ENCODE results near the gene SEMA4D. TPM values are rescaled to one million over a fixed set of nuclear protein-coding genes. Genes with fewer than 3 reads are reported as not detected.

Gene SEMA4D
- total and polyA plus RNA-seq, 9 of the 15 experiments (the other 6 are each of a cell fraction or from before 2014, with no cell fraction given), result 0.38 to 5.1 (median 1.8) TPM

DNA sequence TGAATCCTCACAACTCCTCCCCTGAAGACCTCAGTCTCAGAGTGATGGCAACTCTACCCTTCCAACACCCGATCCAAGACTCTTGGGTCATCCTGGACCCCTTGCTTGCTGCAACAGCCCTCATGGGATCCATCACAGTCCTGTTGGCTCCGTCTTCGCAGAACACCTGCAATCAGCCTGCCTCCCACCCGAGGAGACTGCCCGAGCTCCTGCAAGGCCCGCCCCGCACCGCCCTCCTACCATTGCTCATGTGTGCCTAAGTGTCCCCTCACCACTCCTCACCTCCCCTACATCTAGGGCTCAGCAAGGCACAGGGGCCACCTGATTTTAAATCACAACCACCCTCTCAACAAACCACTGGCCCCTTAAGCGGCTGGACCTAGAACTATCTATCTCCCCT is 5.3 kb downstream of the SEMA4D start:
- ChIA-PET POLR2A (no interaction called here), CTCF (ENCODE audit: low intra/inter-chr PET ratio) (no interaction called here)
- Histone ChIP-seq H2AFZ (ENCODE audit: low read depth, low read length) (no peak overlapping the region), H3K9me3 (replicated peaks; ENCODE audit: control insufficient read depth, insufficient read depth, low read depth, low read length) (no peaks in the 10 kb centered on the region), H3K79me2 (ENCODE audit: control insufficient read depth, insufficient read depth, low read length) (no peaks in the 10 kb centered on the region), H3K4me2 (ENCODE audit: insufficient read depth, low read length) (no peak overlapping the region), H3K4me1 (replicated peaks in 1 of 2; ENCODE audit: control insufficient read depth in 2 of 2, insufficient read depth in 2 of 2, low read length in 2 of 2) (peaks cover 0 to 5% of the 10 kb centered on the region in 2 experiments; a peak in 1 of 5 replicates), H3K36me3 (ENCODE audit: control insufficient read depth, insufficient read depth, low read length) (no peaks in the 10 kb centered on the region), H3K27ac (ENCODE audit: extremely low read depth, low read depth, low read length) (no peak overlapping the region), H3K9ac (ENCODE audit: insufficient read depth in 1 of 2, low read depth in 2 of 2, low read length in 2 of 2) (no peak overlapping the region), H3K4me3 (no peak overlapping the region), H3K27me3 (ENCODE audit: control insufficient read depth in 2 of 2, insufficient read depth in 2 of 2, low read length in 2 of 2) (peaks cover 0 to 39% of the 10 kb centered on the region in 2 experiments; a peak in 3 of 5 replicates), H3K9me1 (ENCODE audit: control insufficient read depth, insufficient read depth, low read length) (no peaks in the 10 kb centered on the region), H4K20me1 (replicated peaks; ENCODE audit: control insufficient read depth, insufficient read depth, low read length) (no peaks in the 10 kb centered on the region)
- TF ChIP-seq HMG20A (CRISPR knock-in tag; conservative IDR thresholded peaks at IDR 0.05) (no peak), HDAC2 (IDR thresholded peaks at IDR 0.05) (no peak), ZNF324 (CRISPR knock-in tag; IDR thresholded peaks at IDR 0.05) (no peak), ZNF695 (CRISPR knock-in tag; IDR thresholded peaks at IDR 0.05) (no peak), KLF16 (IDR thresholded peaks at IDR 0.05) (no peak), MYC (IDR thresholded peaks at IDR 0.05; ENCODE audit: low read depth, low read length) (no peak), MYC (CRISPR knock-in tag; IDR thresholded peaks at IDR 0.05; ENCODE audit: borderline replicate concordance, low read depth) (no peak), TBP (optimal IDR thresholded peaks at IDR 0.05; ENCODE audit: low read depth, low read length) (no peak), CBX5 (IDR thresholded peaks at IDR 0.05; ENCODE audit: borderline replicate concordance, low read depth) (no peak), ETV1 (tag; conservative IDR thresholded peaks at IDR 0.05; ENCODE audit: low read depth) (no peak)
- TF ChIP-seq, protein P1, sequence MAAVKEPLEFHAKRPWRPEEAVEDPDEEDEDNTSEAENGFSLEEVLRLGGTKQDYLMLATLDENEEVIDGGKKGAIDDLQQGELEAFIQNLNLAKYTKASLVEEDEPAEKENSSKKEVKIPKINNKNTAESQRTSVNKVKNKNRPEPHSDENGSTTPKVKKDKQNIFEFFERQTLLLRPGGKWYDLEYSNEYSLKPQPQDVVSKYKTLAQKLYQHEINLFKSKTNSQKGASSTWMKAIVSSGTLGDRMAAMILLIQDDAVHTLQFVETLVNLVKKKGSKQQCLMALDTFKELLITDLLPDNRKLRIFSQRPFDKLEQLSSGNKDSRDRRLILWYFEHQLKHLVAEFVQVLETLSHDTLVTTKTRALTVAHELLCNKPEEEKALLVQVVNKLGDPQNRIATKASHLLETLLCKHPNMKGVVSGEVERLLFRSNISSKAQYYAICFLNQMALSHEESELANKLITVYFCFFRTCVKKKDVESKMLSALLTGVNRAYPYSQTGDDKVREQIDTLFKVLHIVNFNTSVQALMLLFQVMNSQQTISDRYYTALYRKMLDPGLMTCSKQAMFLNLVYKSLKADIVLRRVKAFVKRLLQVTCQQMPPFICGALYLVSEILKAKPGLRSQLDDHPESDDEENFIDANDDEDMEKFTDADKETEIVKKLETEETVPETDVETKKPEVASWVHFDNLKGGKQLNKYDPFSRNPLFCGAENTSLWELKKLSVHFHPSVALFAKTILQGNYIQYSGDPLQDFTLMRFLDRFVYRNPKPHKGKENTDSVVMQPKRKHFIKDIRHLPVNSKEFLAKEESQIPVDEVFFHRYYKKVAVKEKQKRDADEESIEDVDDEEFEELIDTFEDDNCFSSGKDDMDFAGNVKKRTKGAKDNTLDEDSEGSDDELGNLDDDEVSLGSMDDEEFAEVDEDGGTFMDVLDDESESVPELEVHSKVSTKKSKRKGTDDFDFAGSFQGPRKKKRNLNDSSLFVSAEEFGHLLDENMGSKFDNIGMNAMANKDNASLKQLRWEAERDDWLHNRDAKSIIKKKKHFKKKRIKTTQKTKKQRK (IDR thresholded peaks at IDR 0.05; ENCODE audit: borderline replicate concordance, low read depth, low read length), result no peak
- TF ChIP-seq, protein P2, sequence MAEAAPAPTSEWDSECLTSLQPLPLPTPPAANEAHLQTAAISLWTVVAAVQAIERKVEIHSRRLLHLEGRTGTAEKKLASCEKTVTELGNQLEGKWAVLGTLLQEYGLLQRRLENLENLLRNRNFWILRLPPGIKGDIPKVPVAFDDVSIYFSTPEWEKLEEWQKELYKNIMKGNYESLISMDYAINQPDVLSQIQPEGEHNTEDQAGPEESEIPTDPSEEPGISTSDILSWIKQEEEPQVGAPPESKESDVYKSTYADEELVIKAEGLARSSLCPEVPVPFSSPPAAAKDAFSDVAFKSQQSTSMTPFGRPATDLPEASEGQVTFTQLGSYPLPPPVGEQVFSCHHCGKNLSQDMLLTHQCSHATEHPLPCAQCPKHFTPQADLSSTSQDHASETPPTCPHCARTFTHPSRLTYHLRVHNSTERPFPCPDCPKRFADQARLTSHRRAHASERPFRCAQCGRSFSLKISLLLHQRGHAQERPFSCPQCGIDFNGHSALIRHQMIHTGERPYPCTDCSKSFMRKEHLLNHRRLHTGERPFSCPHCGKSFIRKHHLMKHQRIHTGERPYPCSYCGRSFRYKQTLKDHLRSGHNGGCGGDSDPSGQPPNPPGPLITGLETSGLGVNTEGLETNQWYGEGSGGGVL (CRISPR knock-in tag; IDR thresholded peaks at IDR 0.05), result no peak
- TF ChIP-seq, protein P3, sequence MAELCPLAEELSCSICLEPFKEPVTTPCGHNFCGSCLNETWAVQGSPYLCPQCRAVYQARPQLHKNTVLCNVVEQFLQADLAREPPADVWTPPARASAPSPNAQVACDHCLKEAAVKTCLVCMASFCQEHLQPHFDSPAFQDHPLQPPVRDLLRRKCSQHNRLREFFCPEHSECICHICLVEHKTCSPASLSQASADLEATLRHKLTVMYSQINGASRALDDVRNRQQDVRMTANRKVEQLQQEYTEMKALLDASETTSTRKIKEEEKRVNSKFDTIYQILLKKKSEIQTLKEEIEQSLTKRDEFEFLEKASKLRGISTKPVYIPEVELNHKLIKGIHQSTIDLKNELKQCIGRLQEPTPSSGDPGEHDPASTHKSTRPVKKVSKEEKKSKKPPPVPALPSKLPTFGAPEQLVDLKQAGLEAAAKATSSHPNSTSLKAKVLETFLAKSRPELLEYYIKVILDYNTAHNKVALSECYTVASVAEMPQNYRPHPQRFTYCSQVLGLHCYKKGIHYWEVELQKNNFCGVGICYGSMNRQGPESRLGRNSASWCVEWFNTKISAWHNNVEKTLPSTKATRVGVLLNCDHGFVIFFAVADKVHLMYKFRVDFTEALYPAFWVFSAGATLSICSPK (IDR thresholded peaks at IDR 0.05; ENCODE audit: borderline replicate concordance), result no peak
- in situ Hi-C loops (cut with MboI) (no loop called here), intact Hi-C loops (cut with micrococcal nuclease) (no loop called here)
- no TSS peak for BruUV-seq (replicated peaks)
- 0% methylated on average over 9 of the region's 9 CpGs for WGBS (ENCODE audit: insufficient coverage, low coverage, missing lambda C conversion rate)
- no peak for DNase-seq (ENCODE audit: extremely low read depth in 1 of 4, low spot score in 3 of 4)
- no peak for FAIRE-seq
- ATAC-seq, result no peak

All from K562 (cell line).